NCI-H146 treated with DMSO at 0.1 percent for 48 hours (cell line): ENCODE results near the gene C1orf116.

Experiments used
- DNase-seq: peaks from one replicate; lab custom pipeline; 2025; ENCODE audit not compliant: unreplicated experiment; lab: John Stamatoyannopoulos, UW

C1orf116 gene

GRCh38 chr1:207000651-207001291 is 31.8 kb downstream of the C1orf116 start:
- DNase-seq: no peak

GRCh38 chr1:206998816-206999215 is 33.7 kb downstream of the C1orf116 start:
- no peak for DNase-seq

DNA sequence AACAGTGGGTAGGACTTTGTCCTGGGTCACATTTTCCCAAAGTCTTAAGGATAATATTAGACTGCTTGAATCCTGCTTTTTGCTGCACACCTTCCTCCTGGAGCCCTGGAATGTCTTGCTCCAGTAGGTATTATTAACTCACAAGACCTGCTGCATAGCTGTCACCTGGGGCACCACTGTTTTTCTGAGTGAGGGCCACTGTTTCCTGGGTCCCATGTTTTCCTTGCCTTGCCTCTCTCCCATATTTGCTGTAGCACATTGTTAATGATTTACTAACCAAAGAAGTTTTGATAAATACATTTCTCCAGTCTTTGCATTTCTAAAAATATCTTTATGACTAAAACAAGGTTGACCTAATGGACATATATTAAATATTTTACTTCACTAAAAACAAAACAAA is 39.8 kb downstream of the C1orf116 start:
- no peak for DNase-seq

- DNase-seq: no peak
Measured at GRCh38 chr1:206987873-206988272, 44.7 kb downstream of the C1orf116 start.

DNA sequence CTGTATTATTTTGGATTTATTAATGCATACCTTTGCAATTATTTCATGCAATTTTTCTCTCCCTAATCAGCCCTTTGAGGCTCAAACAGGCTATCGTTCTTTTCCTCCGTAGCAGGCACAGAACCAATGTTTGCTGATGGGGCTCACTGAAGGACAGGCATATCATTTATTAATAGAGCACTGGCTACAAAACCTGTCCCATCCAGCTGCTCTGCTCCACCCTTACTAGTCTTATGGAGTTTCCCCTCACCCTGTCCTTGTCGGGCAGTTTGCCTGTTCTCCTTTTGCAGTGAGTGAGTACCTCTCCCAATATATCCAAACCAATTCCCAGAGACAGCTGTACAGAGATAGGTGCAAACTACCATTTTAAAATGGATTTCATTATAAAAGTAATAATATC is 45.7 kb downstream of the C1orf116 start:
- DNase-seq: no peak

DNA sequence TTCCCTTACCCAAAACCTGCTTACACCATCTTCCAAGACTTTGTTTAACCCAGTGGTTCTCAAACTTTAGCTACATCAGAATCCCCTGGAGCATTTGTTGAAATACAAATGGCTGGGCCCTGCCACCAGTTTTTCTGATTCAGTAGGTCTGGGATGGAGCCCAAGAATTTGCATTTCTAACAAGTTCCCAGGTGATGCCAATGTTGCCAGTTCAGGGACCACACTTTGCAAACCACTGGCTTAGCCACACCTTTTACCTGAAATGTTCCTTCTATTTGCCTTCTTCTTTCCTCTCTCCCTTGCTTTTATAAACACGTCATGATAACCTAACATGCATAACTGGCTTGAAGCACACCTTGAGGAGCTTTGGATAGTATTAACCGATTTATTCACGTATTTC is 46.2 kb downstream of the C1orf116 start:
- DNase-seq: no peak

GRCh38 chr1:206985162-206985749 is 47.3 kb downstream of the C1orf116 start:
- no peak for DNase-seq

DNA sequence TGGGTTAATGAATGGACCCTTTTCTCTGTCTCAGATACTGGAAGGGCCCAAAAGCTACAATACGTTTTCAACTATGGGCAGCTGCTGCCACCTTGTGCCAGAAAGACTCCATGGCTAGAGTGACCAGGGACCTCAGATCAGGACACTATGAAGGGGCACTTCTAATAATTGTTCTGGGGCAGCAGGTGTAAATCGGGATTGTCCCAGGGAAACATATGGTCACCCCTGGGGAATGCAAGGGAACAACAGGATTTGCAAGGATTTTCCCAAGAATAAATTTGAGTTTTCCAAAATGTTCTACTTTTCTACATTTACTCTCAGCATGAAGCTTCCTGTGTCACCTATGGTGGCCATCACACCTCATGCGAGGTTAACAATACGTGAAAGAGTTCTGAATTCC is 50.3 kb downstream of the C1orf116 start:
- peak; percentile 27 for DNase-seq

GRCh38 chr1:206979379-206980043 is 53.0 kb downstream of the C1orf116 start:
- no peak for DNase-seq

DNA sequence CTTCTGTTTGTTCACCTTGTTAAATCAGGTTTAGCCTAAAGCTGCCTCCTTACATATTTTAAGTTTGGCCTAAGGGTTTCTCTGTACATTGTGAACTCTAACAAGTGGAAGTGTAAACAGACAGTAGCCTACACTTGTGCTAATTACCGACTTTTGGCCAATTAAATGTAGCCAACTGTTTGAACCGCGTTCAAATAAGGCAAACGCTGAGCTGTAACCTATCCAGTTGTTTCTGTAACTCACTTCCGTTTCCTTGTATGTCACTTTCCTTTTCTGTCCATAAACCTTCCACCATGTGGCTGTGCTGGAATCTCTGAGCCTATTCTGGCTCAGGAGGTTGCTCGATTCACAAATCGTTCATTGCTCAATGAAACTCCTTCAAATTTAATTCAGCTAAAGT is 54.3 kb downstream of the C1orf116 start:
- no peak for DNase-seq

DNA sequence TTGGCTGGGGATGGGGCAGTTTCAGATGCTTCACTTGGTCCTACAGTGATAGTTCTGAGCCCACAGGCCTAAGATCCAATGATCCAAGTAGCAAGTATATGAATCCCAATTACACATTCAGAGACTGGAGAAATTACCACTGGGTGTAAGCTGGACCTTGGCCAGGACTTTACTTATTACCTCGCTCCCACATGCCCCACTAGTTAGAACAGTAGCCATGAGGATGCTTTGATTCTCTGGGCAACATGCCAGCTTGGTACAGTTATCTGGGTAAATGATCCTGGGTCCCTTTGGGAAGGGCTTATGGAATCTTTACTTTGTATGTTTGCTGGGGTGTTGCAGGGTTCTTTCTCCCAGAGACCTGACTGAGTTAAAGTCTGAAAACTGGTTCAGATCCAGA is 57.2 kb downstream of the C1orf116 start:
- DNase-seq: no peak

- DNase-seq: no peak
Measured at GRCh38 chr1:206974140-206974539, 58.4 kb downstream of the C1orf116 start.

GRCh38 chr1:206972728-206973127 is 59.8 kb downstream of the C1orf116 start:
- DNase-seq: no peak

- DNase-seq: no peak
Measured at GRCh38 chr1:206971029-206971655, 61.4 kb downstream of the C1orf116 start.

DNA sequence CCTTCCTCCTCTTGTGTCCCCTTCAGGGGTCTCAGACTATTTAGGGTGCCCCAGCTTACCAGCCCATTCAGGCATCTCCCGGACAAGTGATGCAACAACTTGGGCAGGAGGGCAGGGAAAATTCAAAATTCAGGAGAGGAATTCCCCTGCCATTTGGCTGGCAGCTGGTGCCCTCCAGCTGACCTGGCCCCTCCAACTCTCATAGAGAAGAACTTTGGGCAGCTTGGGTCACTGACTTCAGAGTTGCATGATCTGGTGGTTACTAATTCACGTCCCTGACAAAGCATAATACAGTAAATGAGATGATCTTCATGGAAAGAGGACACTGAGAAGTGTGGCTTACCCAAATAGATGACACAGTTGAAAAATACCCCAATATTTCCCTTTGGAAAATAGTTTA is 62.1 kb downstream of the C1orf116 start, which contains the start of gene FCAMR:
TSS of gene FCAMR (minus strand) at position 15 of the 400 bp plus-strand sequence. CDS start 335 bp downstream, outside the sequence.
- DNase-seq: no peak

- no peak for DNase-seq
Measured at GRCh38 chr1:206969090-206969489, 63.5 kb downstream of the C1orf116 start.
